Effector memory CD4-positive, alpha-beta T cell (primary cell): ENCODE measurements around the gene SCUBE1.

Experiments used
- DNase-seq, 3 donors: peaks; one replicate each; pipeline ENCODE4 v3.0.0-alpha.2; 2020
- H3K27ac ChIP-seq: 2 replicates; pipeline ENCODE4 v1.7.0; 2013; ENCODE audit warnings: mild to moderate bottlenecking, low read length, moderate library complexity; ENCODE audit not compliant: insufficient read depth, poor library complexity, severe bottlenecking
- H3K27me3 ChIP-seq: replicated peaks from 2 replicates; pipeline ENCODE4 v1.7.0; 2013; ENCODE audit warnings: mild to moderate bottlenecking, low read length; ENCODE audit not compliant: insufficient read depth, control insufficient read depth, poor library complexity, severe bottlenecking
- H3K36me3 ChIP-seq: 2 replicates; pipeline ENCODE4 v1.7.0; 2013; ENCODE audit warnings: mild to moderate bottlenecking, low read length, moderate library complexity; ENCODE audit not compliant: control insufficient read depth, insufficient read depth
- H3K4me1 ChIP-seq: 2 replicates; pipeline ENCODE4 v1.7.0; 2013; ENCODE audit warnings: low read length, mild to moderate bottlenecking; ENCODE audit not compliant: control insufficient read depth, insufficient read depth, poor library complexity, severe bottlenecking
- H3K4me3 ChIP-seq: 2 replicates; pipeline ENCODE4 v1.7.0; 2013; ENCODE audit warnings: low read length, low read depth, mild to moderate bottlenecking; ENCODE audit not compliant: insufficient read depth, poor library complexity, severe bottlenecking
- H3K9me3 ChIP-seq: 2 replicates; pipeline ENCODE4 v1.7.0; 2013; ENCODE audit warnings: mild to moderate bottlenecking, low read length, moderate library complexity; ENCODE audit not compliant: control insufficient read depth

Gene SCUBE1

DNA sequence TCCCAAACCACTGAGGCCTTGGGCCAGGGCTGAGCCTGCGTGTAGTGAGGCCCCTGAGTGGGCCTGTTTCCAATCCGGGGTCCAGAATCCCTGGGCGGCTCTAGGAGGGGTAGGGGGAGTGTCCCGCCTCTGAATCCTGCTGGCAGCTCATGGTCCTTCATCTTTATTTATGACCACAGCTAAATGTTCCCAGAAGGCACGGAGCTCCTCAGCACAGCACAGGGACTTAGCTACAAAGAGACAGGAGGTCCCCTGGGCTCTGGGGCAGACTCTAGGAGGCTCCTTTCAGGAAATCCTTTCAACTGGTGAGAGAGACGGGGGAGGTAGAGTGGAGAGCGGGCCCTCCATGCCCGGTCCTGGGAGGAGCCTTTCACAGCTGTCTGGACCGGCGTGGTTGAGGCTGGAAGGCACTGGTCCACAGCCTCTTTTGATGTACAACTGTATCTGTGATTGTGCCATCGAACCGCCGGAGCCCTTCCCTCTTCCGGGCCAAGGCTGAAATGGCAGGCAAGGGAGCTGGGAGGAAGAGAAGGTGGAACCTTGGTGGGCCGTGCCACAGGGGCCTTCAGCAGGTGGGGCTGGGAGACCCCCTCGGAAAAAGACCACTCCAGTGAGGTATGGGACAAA, 46.8 kb downstream of the SCUBE1 start:
- no peak for DNase-seq
- Histone ChIP-seq H3K4me1 (no peaks in the 10 kb centered on the region), H3K9me3 (no peaks in the 10 kb centered on the region), H3K36me3 (no peaks in the 10 kb centered on the region), H3K27me3 (no peaks in the 10 kb centered on the region), H3K4me3 (no peak overlapping the region), H3K27ac (no peak overlapping the region)

DNA sequence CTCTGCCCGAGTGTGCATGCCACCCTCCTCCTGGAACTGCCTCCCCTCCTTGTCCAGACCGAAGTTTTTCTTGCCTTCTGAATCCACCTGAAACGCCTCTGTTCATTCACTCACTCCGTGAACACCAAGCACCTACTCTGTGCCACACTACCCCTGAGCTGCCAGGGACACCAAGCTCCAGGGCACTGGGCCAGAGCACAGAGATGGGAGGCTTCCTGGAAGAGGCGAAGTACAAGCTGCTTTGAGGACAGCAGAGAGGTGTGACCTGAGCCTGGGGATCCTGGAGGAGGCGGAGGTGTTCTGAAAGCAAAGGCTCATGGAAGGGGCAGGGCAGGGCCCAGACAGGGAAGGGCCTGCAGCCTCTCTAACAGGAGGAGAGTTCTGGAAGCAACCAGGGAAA, 47.5 kb downstream of the SCUBE1 start:
- no peaks in the 10 kb centered on the region for H3K36me3 ChIP-seq
- H3K27me3 ChIP-seq: no peaks in the 10 kb centered on the region
- no peak overlapping the region for H3K4me3 ChIP-seq
- H3K27ac ChIP-seq: no peak overlapping the region
- no peaks in the 10 kb centered on the region for H3K9me3 ChIP-seq
- DNase-seq: no peak
- H3K4me1 ChIP-seq: no peaks in the 10 kb centered on the region

- no peak for DNase-seq
- Histone ChIP-seq H3K27me3 (no peaks in the 10 kb centered on the region), H3K36me3 (no peaks in the 10 kb centered on the region), H3K27ac (no peak overlapping the region), H3K4me3 (no peak overlapping the region), H3K9me3 (no peaks in the 10 kb centered on the region), H3K4me1 (no peaks in the 10 kb centered on the region)
Measured at GRCh38 chr22:43295173-43295572, 48.0 kb downstream of the SCUBE1 start.

DNA sequence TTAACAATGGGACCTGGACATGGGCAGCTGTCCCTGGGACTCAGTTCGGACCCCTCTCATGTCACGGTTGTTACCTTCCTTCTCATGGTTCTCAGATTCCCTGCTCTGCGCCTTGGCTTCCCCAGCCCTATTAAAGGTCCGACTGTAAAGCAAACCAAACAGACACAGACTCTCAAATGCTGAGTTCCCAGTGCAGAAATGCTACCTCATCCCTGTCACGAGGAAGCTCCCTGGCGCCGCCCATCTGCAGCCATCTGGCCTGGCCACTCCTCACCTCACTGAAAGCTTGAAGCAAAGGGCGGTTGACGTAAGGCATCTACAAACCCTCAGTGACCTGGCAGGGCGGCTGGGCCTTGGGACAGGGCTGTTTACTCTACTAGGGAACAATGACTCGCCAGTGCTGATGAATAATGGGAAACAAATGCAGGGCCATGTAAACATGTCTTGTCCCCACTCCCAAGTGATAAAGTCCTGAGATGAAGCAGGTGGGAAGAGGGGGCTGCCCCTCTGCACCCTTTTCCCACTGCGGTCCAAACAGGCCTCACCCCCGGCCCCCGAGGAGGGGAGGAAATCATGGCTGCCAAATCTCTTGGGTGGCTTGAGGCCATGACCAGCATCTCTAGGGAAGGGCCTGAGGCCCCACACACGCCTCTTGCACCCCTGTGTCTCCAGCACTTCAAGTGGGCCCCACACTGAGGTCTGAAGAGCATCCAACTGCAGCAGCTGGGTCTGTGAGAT, 49.3 kb downstream of the SCUBE1 start:
- Histone ChIP-seq H3K4me1 (no peaks in the 10 kb centered on the region), H3K36me3 (no peaks in the 10 kb centered on the region), H3K4me3 (no peak overlapping the region), H3K27me3 (no peaks in the 10 kb centered on the region), H3K27ac (no peak overlapping the region), H3K9me3 (no peaks in the 10 kb centered on the region)
- no peak for DNase-seq

GRCh38 chr22:43293259-43293654, 49.9 kb downstream of the SCUBE1 start:
- Histone ChIP-seq H3K27ac (no peak overlapping the region), H3K4me3 (no peak overlapping the region), H3K36me3 (no peaks in the 10 kb centered on the region), H3K27me3 (no peaks in the 10 kb centered on the region), H3K4me1 (no peaks in the 10 kb centered on the region), H3K9me3 (no peaks in the 10 kb centered on the region)
- no peak for DNase-seq

- Histone ChIP-seq H3K4me1 (no peaks in the 10 kb centered on the region), H3K9me3 (no peaks in the 10 kb centered on the region), H3K4me3 (no peak overlapping the region), H3K36me3 (no peaks in the 10 kb centered on the region), H3K27ac (no peak overlapping the region), H3K27me3 (no peaks in the 10 kb centered on the region)
- no peak for DNase-seq
Measured at GRCh38 chr22:43292630-43293018, 50.5 kb downstream of the SCUBE1 start.

GRCh38 chr22:43291381-43291780, 51.8 kb downstream of the SCUBE1 start:
- Histone ChIP-seq H3K4me1 (no peaks in the 10 kb centered on the region), H3K36me3 (no peaks in the 10 kb centered on the region), H3K27me3 (no peaks in the 10 kb centered on the region), H3K27ac (no peak overlapping the region), H3K4me3 (no peak overlapping the region), H3K9me3 (no peaks in the 10 kb centered on the region)
- DNase-seq: no peak

GRCh38 chr22:43289976-43290721, 53.0 kb downstream of the SCUBE1 start:
- no peaks in the 10 kb centered on the region for H3K9me3 ChIP-seq
- no peak for DNase-seq
- no peak overlapping the region for H3K4me3 ChIP-seq
- H3K36me3 ChIP-seq: no peaks in the 10 kb centered on the region
- H3K27ac ChIP-seq: no peak overlapping the region
- H3K4me1 ChIP-seq: no peaks in the 10 kb centered on the region
- no peaks in the 10 kb centered on the region for H3K27me3 ChIP-seq

DNA sequence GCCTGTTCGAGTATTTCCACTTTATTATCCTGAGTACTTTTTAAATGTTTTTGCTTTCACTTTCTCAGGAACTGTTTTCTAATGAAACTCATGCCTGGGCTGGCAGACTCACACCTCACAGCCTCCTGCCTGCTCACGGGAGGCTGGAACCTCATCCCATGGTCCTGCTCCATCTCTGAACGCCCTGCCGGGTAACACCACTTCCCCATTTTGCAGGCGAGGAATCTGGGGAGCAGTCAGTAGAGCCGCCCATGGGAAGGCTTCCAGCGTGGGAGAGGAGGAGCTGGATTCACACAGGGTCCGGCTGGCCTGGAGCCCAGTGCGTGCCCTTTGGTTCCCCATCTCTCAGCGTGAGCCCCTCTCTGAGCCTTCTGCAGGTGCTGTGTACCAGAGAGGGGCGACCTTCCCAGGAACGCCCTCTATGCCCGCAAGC, 53.6 kb downstream of the SCUBE1 start:
- H3K9me3 ChIP-seq: no peaks in the 10 kb centered on the region
- no peak for DNase-seq
- no peaks in the 10 kb centered on the region for H3K36me3 ChIP-seq
- no peak overlapping the region for H3K27ac ChIP-seq
- H3K4me1 ChIP-seq: no peaks in the 10 kb centered on the region
- no peak overlapping the region for H3K4me3 ChIP-seq
- H3K27me3 ChIP-seq: no peaks in the 10 kb centered on the region

- H3K27ac ChIP-seq: no peak overlapping the region
- no peaks in the 10 kb centered on the region for H3K4me1 ChIP-seq
- no peak overlapping the region for H3K4me3 ChIP-seq
- H3K9me3 ChIP-seq: no peaks in the 10 kb centered on the region
- DNase-seq: no peak
- H3K36me3 ChIP-seq: no peaks in the 10 kb centered on the region
- H3K27me3 ChIP-seq: no peaks in the 10 kb centered on the region
Measured at GRCh38 chr22:43288807-43289420, 54.3 kb downstream of the SCUBE1 start.
